Breast epithelium (tissue), 3 donors: Measurements from ENCODE around the gene SYCP1.

ENCODE experiments used
- CTCF ChIP-seq, 3 donors: fragments of 450-650 bp; IDR thresholded peaks; one replicate each; pipeline ENCODE4 v1.5.1; 2016 to 2017; ENCODE audit warnings: antibody characterized with exemption in 3 of 3, mild to moderate bottlenecking in 3 of 3, moderate library complexity in 3 of 3
- POLR2AphosphoS5 ChIP-seq, 3 donors: sonication (generic); formaldehyde crosslinking; IDR thresholded peaks; one replicate each; pipeline ENCODE4 v1.6.1; 2017; ENCODE audit warnings: antibody characterized with exemption in 3 of 3

- TF ChIP-seq CTCF (IDR thresholded peaks at IDR 0.05) = no peak
- no peak for TF ChIP-seq POLR2AphosphoS5 (IDR thresholded peaks at IDR 0.05)
Observed at GRCh38 chr1:114861384-114861783, 6.7 kb downstream of the SYCP1 start.
